Measurements from ENCODE around the gene MID1.

The MID1 gene

GRCh38 chrX:10519761-10520160 lies 100.6 kb downstream of the MID1 start:
- no peaks in the 10 kb centered on the region for H3K4me1 ChIP-seq (ENCODE audit: control insufficient read depth, insufficient read depth, low read length)
- H3K27ac ChIP-seq (ENCODE audit: extremely low read depth, low read depth, low read length) = no peak overlapping the region
- no peak overlapping the region for H3K4me3 ChIP-seq (ENCODE audit: low read depth, low read length)
- ChIA-PET POLR2A (no interaction called here), CTCF (no interaction called here)
- peaks cover 0 to 64% of the 10 kb centered on the region in 2 experiments; a peak in 1 of 3 replicates for H3K36me3 ChIP-seq (ENCODE audit: control insufficient read depth in 2 of 2, insufficient read depth in 1 of 2, low read length in 2 of 2)
- H3K9me3 ChIP-seq (ENCODE audit: control insufficient read depth, insufficient read depth, low read depth, low read length) = no peaks in the 10 kb centered on the region
- no peak for TF ChIP-seq ZNF571 (tag by site-specific recombination; IDR thresholded peaks at IDR 0.05)
- TF ChIP-seq ZNF48 (tag by site-specific recombination; IDR thresholded peaks at IDR 0.05) = no peak
- TF ChIP-seq ZBTB21 (tag by site-specific recombination; IDR thresholded peaks at IDR 0.05) = no peak
- TF ChIP-seq ZNF677 (tag by site-specific recombination; IDR thresholded peaks at IDR 0.05) = no peak
- no peak for TF ChIP-seq ZNF449 (tag by site-specific recombination; IDR thresholded peaks at IDR 0.05)
- TF ChIP-seq ZNF776 (tag by site-specific recombination; IDR thresholded peaks at IDR 0.05; ENCODE audit: borderline replicate concordance) = no peak
- TF ChIP-seq ZNF302 (tag by site-specific recombination; IDR thresholded peaks at IDR 0.05; ENCODE audit: low read depth) = no peak
- no peak for TF ChIP-seq ZNF654 (tag by site-specific recombination; IDR thresholded peaks at IDR 0.05; ENCODE audit: low read depth)
- no peak for TF ChIP-seq BCL6B (tag by site-specific recombination; IDR thresholded peaks at IDR 0.05)
- TF ChIP-seq ZNF24 (tag by site-specific recombination; IDR thresholded peaks at IDR 0.05) = no peak
- TF ChIP-seq GLI2 (tag by site-specific recombination; IDR thresholded peaks at IDR 0.05; ENCODE audit: borderline replicate concordance, low read depth) = no peak
- TF ChIP-seq SCRT1 (tag by site-specific recombination; IDR thresholded peaks at IDR 0.05; ENCODE audit: borderline replicate concordance) = no peak
- TF ChIP-seq ZNF112 (tag by site-specific recombination; IDR thresholded peaks at IDR 0.05) = no peak
- TF ChIP-seq ZNF10 (tag by site-specific recombination; IDR thresholded peaks at IDR 0.05) = no peak
- TF ChIP-seq ZNF423 (tag by site-specific recombination; IDR thresholded peaks at IDR 0.05) = no peak
- no peak for TF ChIP-seq ZNF692 (tag by site-specific recombination; IDR thresholded peaks at IDR 0.05)
- no peak for TF ChIP-seq ZNF2 (tag by site-specific recombination; IDR thresholded peaks at IDR 0.05)
- TF ChIP-seq HOXC10 (CRISPR knock-in tag; IDR thresholded peaks at IDR 0.05) = no peak

- Histone ChIP-seq H3K4me1 (ENCODE audit: control insufficient read depth, insufficient read depth, low read length) (no peaks in the 10 kb centered on the region), H3K9me3 (ENCODE audit: control insufficient read depth, insufficient read depth, low read depth, low read length) (no peaks in the 10 kb centered on the region), H3K4me3 (ENCODE audit: low read depth, low read length) (no peak overlapping the region), H3K27ac (ENCODE audit: extremely low read depth, low read depth, low read length) (no peak overlapping the region), H3K36me3 (ENCODE audit: control insufficient read depth in 2 of 2, insufficient read depth in 1 of 2, low read length in 2 of 2) (peaks cover 0 to 68% of the 10 kb centered on the region in 2 experiments; a peak in 1 of 3 replicates)
- TF ChIP-seq ZNF280C (tag by site-specific recombination; IDR thresholded peaks at IDR 0.05) (no peak), ZBTB48 (tag by site-specific recombination; IDR thresholded peaks at IDR 0.05) (no peak), ELK4 (IDR thresholded peaks at IDR 0.05; ENCODE audit: borderline replicate concordance, low read depth, low read length) (no peak), ZNF488 (tag by site-specific recombination; IDR thresholded peaks at IDR 0.05) (no peak), ZNF701 (tag by site-specific recombination; IDR thresholded peaks at IDR 0.05) (no peak), MZF1 (tag by site-specific recombination; IDR thresholded peaks at IDR 0.05; ENCODE audit: borderline replicate concordance) (no peak), ZNF214 (tag by site-specific recombination; IDR thresholded peaks at IDR 0.05; ENCODE audit: borderline replicate concordance) (no peak)
- CTCF ChIA-PET = no interaction called here
- POLR2A ChIA-PET = no interaction called here
These were observed 101.1 kb downstream of the MID1 start for GRCh38 chrX:10519278-10519677.
